ENCODE measurements around the gene SEMA3B. TPM values are rescaled to one million over a fixed set of nuclear protein-coding genes. Genes with fewer than 3 reads are reported as not detected.
A peak's percentile ranks its signal among the peaks of the same experiment; 100 is the strongest.

The SEMA3B gene
- total and polyA plus RNA-seq, 5 donors from 2014 or later = 1.7 TPM; not detected in 4

DNA sequence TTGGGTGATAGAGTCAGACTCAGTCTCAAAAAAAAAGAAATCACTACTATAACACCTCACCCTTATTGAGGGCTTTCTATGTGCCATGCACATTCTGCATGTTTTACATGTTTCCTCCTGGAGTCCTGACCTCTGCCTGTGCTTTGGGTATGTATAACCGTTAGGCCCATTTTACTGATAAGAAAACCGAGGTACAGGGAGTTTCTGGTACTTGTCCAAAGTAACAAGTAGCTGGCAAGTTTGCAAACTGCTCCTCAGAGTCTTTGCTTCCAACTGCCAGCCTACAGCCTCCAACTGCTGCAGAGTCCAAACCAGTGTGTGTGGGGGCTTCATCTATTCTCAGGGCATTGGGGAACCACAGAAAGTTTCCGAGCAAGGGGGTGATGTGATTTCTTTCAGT, 36.6 kb upstream of the SEMA3B start:
- Mint-ChIP-seq H3K4me1 (peaks cover 0 to 35% (median 12%) of the 10 kb centered on the region in 4 donors), H3K27me3 (peaks cover 7% of the 10 kb centered on the region), H3K27ac (peak overlapping the region in 1 of 3 donors; percentile 20), H3K36me3 (no peaks in the 10 kb centered on the region), H3K4me3 (no peak overlapping the region), H3K9me3 (no peaks in the 10 kb centered on the region)
- H3K4me1 ChIP-seq (ENCODE audit: control insufficient read depth, insufficient read depth, low read length, poor library complexity, severe bottlenecking) = peaks cover 20% of the 10 kb centered on the region
- no peaks in the 10 kb centered on the region for H3K36me3 ChIP-seq (ENCODE audit: control insufficient read depth, insufficient read depth, low read length)
- no peak overlapping the region for H3K4me3 ChIP-seq (ENCODE audit: low read depth, low read length)
- ATAC-seq (ENCODE audit: low read depth in 2 of 2) = no peak
- no peak overlapping the region for H3K27ac ChIP-seq (ENCODE audit: insufficient read depth, low read length, poor library complexity, severe bottlenecking)
- no peaks in the 10 kb centered on the region for H3K9me3 ChIP-seq (ENCODE audit: control insufficient read depth in 2 of 2, low read length in 2 of 2)
- DNase-seq = no peak
- no peaks in the 10 kb centered on the region for H3K27me3 ChIP-seq (ENCODE audit: control insufficient read depth, insufficient read depth, low read length)

DNA sequence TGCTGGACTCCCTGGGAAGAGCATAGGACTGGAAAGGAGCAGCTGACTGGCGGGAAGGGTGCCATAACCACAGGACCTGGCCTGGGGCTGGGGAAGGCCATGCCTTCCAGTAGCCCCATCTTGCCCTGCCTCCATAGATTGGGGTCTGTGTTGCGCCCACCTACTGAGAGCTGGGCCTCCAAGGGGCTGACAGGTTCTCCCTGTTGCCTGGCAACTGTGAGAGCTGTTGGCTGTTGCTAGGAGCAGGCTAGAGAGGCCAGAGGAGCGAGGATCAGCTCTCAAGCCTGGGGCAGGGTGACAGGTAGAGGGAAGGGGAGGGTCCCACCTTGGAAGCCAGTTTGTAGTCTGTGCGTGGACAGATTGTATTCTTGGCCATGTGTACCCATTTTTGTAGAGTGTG, 35.8 kb upstream of the SEMA3B start:
- peaks cover 0 to 32% (median 10%) of the 10 kb centered on the region in 4 donors for H3K4me1 Mint-ChIP-seq
- no peaks in the 10 kb centered on the region for H3K36me3 ChIP-seq (ENCODE audit: control insufficient read depth, insufficient read depth, low read length)
- H3K36me3 Mint-ChIP-seq = no peaks in the 10 kb centered on the region
- no peak overlapping the region for H3K27ac ChIP-seq (ENCODE audit: insufficient read depth, low read length, poor library complexity, severe bottlenecking)
- peak overlapping the region in 1 of 3 donors; percentile 44 for H3K27ac Mint-ChIP-seq
- DNase-seq (no peak), ATAC-seq (ENCODE audit: low read depth in 2 of 2) (no peak)
- H3K4me1 ChIP-seq (ENCODE audit: control insufficient read depth, insufficient read depth, low read length, poor library complexity, severe bottlenecking) = peaks cover 21% of the 10 kb centered on the region
- peak overlapping the region in 2 of 4 donors; percentile 47 to 69 for H3K4me3 Mint-ChIP-seq
- H3K27me3 Mint-ChIP-seq = peaks cover 10% of the 10 kb centered on the region
- no peaks in the 10 kb centered on the region for H3K9me3 Mint-ChIP-seq
- no peaks in the 10 kb centered on the region for H3K27me3 ChIP-seq (ENCODE audit: control insufficient read depth, insufficient read depth, low read length)
- no peak overlapping the region for H3K4me3 ChIP-seq (ENCODE audit: low read depth, low read length)
- H3K9me3 ChIP-seq (ENCODE audit: control insufficient read depth in 2 of 2, low read length in 2 of 2) = no peaks in the 10 kb centered on the region

DNA sequence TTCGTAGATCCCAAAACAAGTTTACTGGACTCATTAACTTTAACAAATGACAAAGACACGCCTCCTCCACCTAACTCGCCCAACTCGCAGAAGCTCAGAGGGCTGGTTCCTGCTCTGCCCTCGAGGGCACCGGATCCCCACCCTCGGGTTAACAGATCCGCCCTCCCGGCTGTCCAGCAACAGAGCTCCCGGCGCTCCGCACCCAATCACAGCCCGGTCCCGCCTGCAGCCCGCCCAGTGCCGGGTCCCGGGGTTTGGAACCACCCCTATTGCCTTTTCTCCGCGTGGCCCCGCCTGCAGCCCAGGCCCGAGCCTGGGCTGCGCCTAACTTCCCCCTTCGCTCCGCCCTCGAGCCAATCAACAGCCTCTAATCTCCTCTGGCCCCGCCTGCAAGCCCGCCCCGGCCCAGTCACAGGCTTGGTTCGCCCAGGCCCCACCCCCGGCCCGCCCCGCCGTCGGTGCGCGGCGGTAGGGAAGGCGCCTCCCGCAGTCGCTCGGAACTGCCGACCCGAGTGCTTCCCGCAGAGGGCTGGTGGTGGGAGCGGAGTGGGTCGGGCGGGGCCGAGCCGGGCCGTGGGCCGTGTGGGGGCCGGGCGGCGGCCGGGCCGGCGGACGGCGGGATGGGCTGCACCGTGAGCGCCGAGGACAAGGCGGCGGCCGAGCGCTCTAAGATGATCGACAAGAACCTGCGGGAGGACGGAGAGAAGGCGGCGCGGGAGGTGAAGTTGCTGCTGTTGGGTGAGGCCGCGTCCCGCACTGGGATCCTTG, 33.0 kb upstream of the SEMA3B start, which contains the start of gene GNAI2:
GNAI2 (plus strand) TSS at position 489 of the 768 bp plus-strand sequence; CDS start at position 621, 132 bp downstream.
- Histone ChIP-seq H3K9me3 (ENCODE audit: control insufficient read depth in 2 of 2, low read length in 2 of 2) (no peaks in the 10 kb centered on the region), H3K27me3 (ENCODE audit: control insufficient read depth, insufficient read depth, low read length) (no peaks in the 10 kb centered on the region), H3K4me3 (ENCODE audit: low read depth, low read length) (peak within 1 kb of the TSS; percentile 91), H3K4me1 (ENCODE audit: control insufficient read depth, insufficient read depth, low read length, poor library complexity, severe bottlenecking) (peaks cover 47% of the 10 kb centered on the region), H3K27ac (ENCODE audit: insufficient read depth, low read length, poor library complexity, severe bottlenecking) (peak within 1 kb of the TSS; percentile 83), H3K36me3 (ENCODE audit: control insufficient read depth, insufficient read depth, low read length) (peaks cover 11% of the 10 kb centered on the region)
- peak within 1 kb of the TSS; percentile 95 to 97 (median 96) for H3K27ac Mint-ChIP-seq
- peaks cover 0 to 49% (median 22%) of the 10 kb centered on the region in 4 donors for H3K4me1 Mint-ChIP-seq
- H3K36me3 Mint-ChIP-seq = no peaks in the 10 kb centered on the region
- H3K27me3 Mint-ChIP-seq = peaks cover 10% of the 10 kb centered on the region
- peak; percentile 98 to 99 (median 99) for DNase-seq
- ATAC-seq (ENCODE audit: low read depth in 2 of 2) = peak; percentile 90 to 93
- H3K4me3 Mint-ChIP-seq = peak within 1 kb of the TSS; percentile 94 to 99 (median 98)
- no peaks in the 10 kb centered on the region for H3K9me3 Mint-ChIP-seq

DNA sequence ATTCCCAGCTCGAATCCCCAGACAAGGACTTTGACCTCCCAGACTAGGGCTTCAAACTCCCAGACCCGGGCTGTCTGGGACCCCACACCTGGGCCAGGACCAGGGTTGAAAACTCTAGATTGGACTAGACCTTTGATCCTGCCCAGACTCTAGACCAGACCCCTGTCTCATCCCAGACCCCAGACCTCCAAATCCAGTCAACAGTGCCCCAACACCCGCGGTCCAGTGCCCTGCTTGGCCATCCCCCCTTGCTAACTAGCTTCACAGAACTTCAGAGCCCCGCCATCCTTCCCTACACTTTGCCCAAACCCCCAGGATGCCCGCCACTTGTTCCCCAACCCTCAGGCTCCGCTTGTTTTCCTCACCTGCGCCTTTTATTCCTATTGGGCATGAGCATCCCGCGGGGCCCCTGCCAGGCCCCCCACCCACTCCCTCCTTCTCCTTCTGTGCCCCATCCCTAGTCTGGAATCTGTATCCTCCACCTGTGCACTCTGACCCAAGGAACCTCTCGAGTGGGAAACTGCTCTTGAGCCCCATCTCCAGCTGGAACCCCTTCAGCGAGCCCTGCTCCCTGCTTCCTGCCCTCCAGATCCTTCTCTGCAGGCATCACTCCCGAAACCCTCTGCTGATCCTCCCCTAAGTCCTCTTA, 32.3 kb upstream of the SEMA3B start:
- peak overlapping the region; percentile 92 to 97 (median 96) for H3K27ac Mint-ChIP-seq
- peaks cover 10% of the 10 kb centered on the region for H3K27me3 Mint-ChIP-seq
- Histone ChIP-seq H3K9me3 (ENCODE audit: control insufficient read depth in 2 of 2, low read length in 2 of 2) (no peaks in the 10 kb centered on the region), H3K27ac (ENCODE audit: insufficient read depth, low read length, poor library complexity, severe bottlenecking) (peak overlapping the region; percentile 83), H3K36me3 (ENCODE audit: control insufficient read depth, insufficient read depth, low read length) (peaks cover 11% of the 10 kb centered on the region), H3K27me3 (ENCODE audit: control insufficient read depth, insufficient read depth, low read length) (no peaks in the 10 kb centered on the region), H3K4me1 (ENCODE audit: control insufficient read depth, insufficient read depth, low read length, poor library complexity, severe bottlenecking) (peaks cover 54% of the 10 kb centered on the region), H3K4me3 (ENCODE audit: low read depth, low read length) (peak overlapping the region; percentile 91)
- no peaks in the 10 kb centered on the region for H3K36me3 Mint-ChIP-seq
- H3K4me3 Mint-ChIP-seq = peak overlapping the region; percentile 94 to 99 (median 98)
- no peak for ATAC-seq (ENCODE audit: low read depth in 2 of 2)
- peaks cover 0 to 56% (median 27%) of the 10 kb centered on the region in 4 donors for H3K4me1 Mint-ChIP-seq
- DNase-seq = no peak
- H3K9me3 Mint-ChIP-seq = no peaks in the 10 kb centered on the region

DNA sequence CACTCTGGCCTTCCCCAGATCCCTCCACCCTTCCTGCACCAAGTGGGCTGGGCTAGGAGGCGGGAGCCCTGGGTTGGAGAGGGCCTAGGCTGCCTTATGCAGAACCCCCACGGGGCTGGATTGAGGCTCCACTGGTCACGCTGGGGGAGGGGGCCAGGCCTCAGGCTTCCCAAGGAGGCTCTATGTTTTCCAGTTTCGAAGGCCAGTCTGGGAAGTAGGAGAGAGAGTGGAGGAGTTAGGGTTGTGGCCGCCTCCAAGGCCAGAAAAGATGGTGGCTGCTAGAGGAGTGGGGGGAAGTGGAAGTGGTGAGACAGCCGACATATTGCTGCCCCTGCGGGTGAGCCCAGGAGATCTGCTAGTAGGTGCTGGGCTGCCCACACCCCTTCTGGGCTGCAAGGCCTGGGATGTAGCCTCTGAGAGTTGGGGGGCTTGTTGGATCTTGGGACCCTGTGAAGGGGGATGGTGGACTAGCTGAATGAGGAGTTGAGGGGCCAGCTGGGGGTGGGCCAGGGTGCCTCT, 31.8 kb upstream of the SEMA3B start:
- Histone ChIP-seq H3K9me3 (ENCODE audit: control insufficient read depth in 2 of 2, low read length in 2 of 2) (no peaks in the 10 kb centered on the region), H3K27me3 (ENCODE audit: control insufficient read depth, insufficient read depth, low read length) (no peaks in the 10 kb centered on the region), H3K4me3 (ENCODE audit: low read depth, low read length) (peak overlapping the region; percentile 91), H3K36me3 (ENCODE audit: control insufficient read depth, insufficient read depth, low read length) (peaks cover 11% of the 10 kb centered on the region), H3K4me1 (ENCODE audit: control insufficient read depth, insufficient read depth, low read length, poor library complexity, severe bottlenecking) (peaks cover 60% of the 10 kb centered on the region), H3K27ac (ENCODE audit: insufficient read depth, low read length, poor library complexity, severe bottlenecking) (peak overlapping the region; percentile 83)
- DNase-seq (peak in 2 of 3 donors; percentile 59 to 69), ATAC-seq (ENCODE audit: low read depth in 2 of 2) (no peak)
- Mint-ChIP-seq H3K27me3 (peaks cover 10% of the 10 kb centered on the region), H3K27ac (peak overlapping the region; percentile 92 to 97 (median 96)), H3K4me3 (peak overlapping the region; percentile 94 to 99 (median 98)), H3K4me1 (peaks cover 0 to 62% (median 29%) of the 10 kb centered on the region in 4 donors), H3K36me3 (no peaks in the 10 kb centered on the region), H3K9me3 (no peaks in the 10 kb centered on the region)

DNA sequence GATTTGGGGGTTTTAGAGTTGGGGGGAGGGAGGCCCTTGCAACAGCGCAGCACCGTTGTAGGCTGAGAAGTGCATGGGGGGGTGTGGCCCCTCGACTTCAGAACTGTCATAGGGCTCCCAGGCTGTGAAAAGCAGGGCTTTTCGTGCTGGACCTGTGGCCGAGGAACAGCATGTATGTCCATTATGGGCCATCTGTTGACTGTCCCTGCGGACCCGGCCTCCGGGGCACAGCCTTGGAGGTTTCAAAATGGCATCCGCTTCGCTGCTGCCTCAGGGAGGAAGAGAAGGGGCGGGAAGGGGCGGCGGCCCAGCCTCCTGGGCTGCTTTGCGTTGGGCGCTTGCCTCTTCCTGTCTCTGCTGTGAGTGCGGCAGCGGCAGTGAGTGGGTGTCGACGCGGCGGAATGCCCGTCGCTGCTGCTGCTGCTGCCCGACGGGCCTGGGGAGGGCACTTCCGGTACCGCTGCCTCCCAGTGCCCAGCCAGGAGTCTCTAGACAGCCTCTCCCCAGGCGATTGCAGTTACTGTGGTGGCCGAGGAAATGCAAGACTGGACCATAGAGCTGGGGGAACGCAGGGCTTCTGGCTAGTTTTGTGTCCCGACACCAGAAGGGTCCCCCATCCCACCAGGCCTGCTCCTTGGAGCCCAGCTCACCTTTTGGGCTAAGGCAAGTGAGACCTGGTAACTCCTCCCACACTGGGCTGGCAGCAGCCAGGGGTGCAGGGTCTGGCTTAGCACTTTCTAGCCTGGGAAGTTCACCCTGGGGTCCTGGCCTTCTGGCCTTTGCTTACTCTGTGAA, 31.0 kb upstream of the SEMA3B start:
- Mint-ChIP-seq H3K4me3 (peak overlapping the region; percentile 94 to 99 (median 98)), H3K36me3 (no peaks in the 10 kb centered on the region), H3K27ac (peak overlapping the region; percentile 92 to 97 (median 96)), H3K9me3 (no peaks in the 10 kb centered on the region), H3K4me1 (peaks cover 0 to 67% (median 33%) of the 10 kb centered on the region in 4 donors), H3K27me3 (peaks cover 10% of the 10 kb centered on the region)
- no peaks in the 10 kb centered on the region for H3K27me3 ChIP-seq (ENCODE audit: control insufficient read depth, insufficient read depth, low read length)
- peak; percentile 82 to 95 (median 86) for DNase-seq
- peaks cover 67% of the 10 kb centered on the region for H3K4me1 ChIP-seq (ENCODE audit: control insufficient read depth, insufficient read depth, low read length, poor library complexity, severe bottlenecking)
- peak; percentile 48 to 53 for ATAC-seq (ENCODE audit: low read depth in 2 of 2)
- peak overlapping the region; percentile 83 for H3K27ac ChIP-seq (ENCODE audit: insufficient read depth, low read length, poor library complexity, severe bottlenecking)
- no peaks in the 10 kb centered on the region for H3K9me3 ChIP-seq (ENCODE audit: control insufficient read depth in 2 of 2, low read length in 2 of 2)
- H3K36me3 ChIP-seq (ENCODE audit: control insufficient read depth, insufficient read depth, low read length) = peaks cover 11% of the 10 kb centered on the region
- H3K4me3 ChIP-seq (ENCODE audit: low read depth, low read length) = peak overlapping the region; percentile 91

DNA sequence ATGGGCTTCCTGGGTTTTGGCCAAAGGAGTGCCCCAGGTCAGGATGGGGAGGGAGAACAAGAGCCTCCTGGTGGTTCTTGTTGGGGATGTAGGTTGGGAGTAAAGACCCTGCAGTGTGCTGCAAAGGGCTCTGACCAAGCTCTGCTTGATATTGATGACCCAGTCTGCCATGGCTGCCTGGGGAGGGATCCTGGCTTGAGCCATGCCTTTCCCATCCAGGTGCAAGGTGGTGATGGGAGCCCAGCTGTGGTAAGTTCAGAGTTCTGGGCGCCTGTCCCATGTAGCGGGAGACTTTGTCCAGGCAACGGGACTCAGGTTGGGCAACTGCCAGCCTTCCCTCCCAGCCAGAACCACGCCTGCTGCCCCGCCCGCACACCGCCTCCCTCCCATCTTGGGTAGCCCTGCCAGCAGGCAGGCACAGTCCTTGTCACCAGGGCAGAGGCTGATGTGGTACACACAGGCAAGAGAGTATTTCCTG, 30.4 kb upstream of the SEMA3B start:
- Mint-ChIP-seq H3K9me3 (no peaks in the 10 kb centered on the region), H3K27ac (peak overlapping the region; percentile 76 to 97 (median 96)), H3K36me3 (no peaks in the 10 kb centered on the region), H3K4me1 (peaks cover 0 to 69% (median 34%) of the 10 kb centered on the region in 4 donors), H3K4me3 (peak overlapping the region; percentile 94 to 99 (median 98)), H3K27me3 (peaks cover 10% of the 10 kb centered on the region)
- DNase-seq (peak in 1 of 3 donors; percentile 44), ATAC-seq (ENCODE audit: low read depth in 2 of 2) (no peak)
- no peaks in the 10 kb centered on the region for H3K27me3 ChIP-seq (ENCODE audit: control insufficient read depth, insufficient read depth, low read length)
- peaks cover 12% of the 10 kb centered on the region for H3K36me3 ChIP-seq (ENCODE audit: control insufficient read depth, insufficient read depth, low read length)
- no peaks in the 10 kb centered on the region for H3K9me3 ChIP-seq (ENCODE audit: control insufficient read depth in 2 of 2, low read length in 2 of 2)
- H3K4me1 ChIP-seq (ENCODE audit: control insufficient read depth, insufficient read depth, low read length, poor library complexity, severe bottlenecking) = peaks cover 74% of the 10 kb centered on the region
- peak overlapping the region; percentile 91 for H3K4me3 ChIP-seq (ENCODE audit: low read depth, low read length)
- peak overlapping the region; percentile 83 for H3K27ac ChIP-seq (ENCODE audit: insufficient read depth, low read length, poor library complexity, severe bottlenecking)

All from CD4-positive, CD25-positive, alpha-beta regulatory T cell (primary cell).